GM12878 (cell line): ENCODE data around the gene TCF15. TPM values are rescaled to one million over a fixed set of nuclear protein-coding genes. Genes with fewer than 3 reads are reported as not detected.

Source experiments
- ATAC-seq: fragments of 200-7000 bp; cut with Tn5 transposase; 3 replicates; pipeline ENCODE4 v1.9.1; 2020; ENCODE audit warnings: mild to moderate bottlenecking, moderate library complexity
- BruUV-seq: library from RNA; stranded (reverse); fragments of 400-500 nt; replicated peaks from 2 replicates; lab custom pipeline; 2021; lab: Mats Ljungman, UMichigan
- CTCF ChIA-PET: fragments of 300-600 bp; sonication (Branson Sonifier 250); formaldehyde crosslinking; extraction: SDS; loops from one replicate; lab custom pipeline; 2021; ENCODE audit warnings: inconsistent platforms; lab: Yijun Ruan, JAX
- POLR2A ChIA-PET: fragments of 350-600 bp; formaldehyde crosslinking; extraction: SDS; loops from one replicate; lab custom pipeline; 2021; ENCODE audit warnings: inconsistent platforms; lab: Charles Lee
- RAD21 ChIA-PET: fragments of 300-600 bp; sonication (Branson Sonifier 250); formaldehyde crosslinking; loops from one replicate; lab custom pipeline; 2023; ENCODE audit warnings: antibody characterized with exemption; ENCODE audit not compliant: unreplicated experiment; lab: Charles Lee
- SMC1A ChIA-PET: fragments of 300-600 bp; sonication (Branson Sonifier 250); formaldehyde crosslinking; loops from one replicate; lab custom pipeline; 2023; ENCODE audit not compliant: unreplicated experiment, uncharacterized antibody; lab: Charles Lee
- DNase-seq: peaks from one replicate; pipeline ENCODE4 v3.0.0-alpha.2; 2011; ENCODE audit warnings: low read depth, low spot score
- FAIRE-seq: peaks from 3 replicates; lab custom pipeline; 2011; peaks lifted over from hg19 to GRCh38; lab: Jason Lieb, UNC
- H2AFZ ChIP-seq: 2 replicates; pipeline ENCODE4 v1.6.0; 2011; ENCODE audit warnings: low read depth, low read length, control low read depth; ENCODE audit not compliant: control insufficient read depth
- H3K27ac ChIP-seq: 2 replicates; pipeline ENCODE4 v1.5.1; 2011; ENCODE audit warnings: control low read depth; ENCODE audit not compliant: control insufficient read depth, insufficient read depth
- H3K27me3 ChIP-seq, 2 experiments: replicated peaks in 1 of 2; 2 replicates each; pipeline versions ENCODE4 v1.6.0 to v1.6.1; 2011; ENCODE audit warnings: low read length in 1 of 2; ENCODE audit not compliant: control insufficient read depth in 2 of 2, insufficient read depth in 2 of 2
- H3K36me3 ChIP-seq, 2 experiments: 2 replicates each; pipeline ENCODE4 v1.5.1; 2011; ENCODE audit warnings: low read length in 1 of 2; ENCODE audit not compliant: control insufficient read depth in 2 of 2, insufficient read depth in 2 of 2
- H3K4me1 ChIP-seq: 2 replicates; pipeline ENCODE4 v1.6.1; 2011; ENCODE audit warnings: mild to moderate bottlenecking, low read length, moderate library complexity, mixed read lengths; ENCODE audit not compliant: control insufficient read depth, insufficient read depth
- H3K4me2 ChIP-seq: 2 replicates; pipeline ENCODE4 v1.6.0; 2011; ENCODE audit warnings: control low read depth; ENCODE audit not compliant: control insufficient read depth, insufficient read depth
- H3K4me3 ChIP-seq: fragments of 200-600 bp; sonication (generic); 2 replicates; pipeline ENCODE4 v1.5.1; 2016
- H3K79me2 ChIP-seq: 2 replicates; pipeline ENCODE4 v1.6.0; 2011; ENCODE audit warnings: low read length; ENCODE audit not compliant: control insufficient read depth, insufficient read depth
- H3K9ac ChIP-seq: 2 replicates; pipeline ENCODE4 v1.8.0; 2011; ENCODE audit warnings: low read length, control low read depth, mixed read lengths; ENCODE audit not compliant: control insufficient read depth, insufficient read depth
- H3K9me3 ChIP-seq: replicated peaks from 3 replicates; pipeline ENCODE4 v1.5.1; 2011; ENCODE audit warnings: mild to moderate bottlenecking, low read length; ENCODE audit not compliant: control insufficient read depth, insufficient read depth
- H4K20me1 ChIP-seq: 2 replicates; pipeline ENCODE4 v1.6.0; 2011; ENCODE audit not compliant: control insufficient read depth, insufficient read depth
- JUND ChIP-seq: IDR thresholded peaks from 2 replicates; pipeline ENCODE4 v1.6.1; 2012; ENCODE audit warnings: low read depth, mild to moderate bottlenecking, low read length, improper control_type of control experiment, moderate library complexity
- RELB ChIP-seq: fragments of 450-650 bp; IDR thresholded peaks from 2 replicates; pipeline ENCODE4 v1.6.1; 2017; ENCODE audit warnings: low read depth, mild to moderate bottlenecking, moderate library complexity
- SIN3A ChIP-seq: IDR thresholded peaks from 2 replicates; pipeline ENCODE4 v1.6.1; 2012; ENCODE audit warnings: low read depth, low read length, improper control_type of control experiment
- SP1 ChIP-seq: IDR thresholded peaks from one replicate; pipeline ENCODE4 v1.6.1; 2011; ENCODE audit warnings: low read depth, low read length
- WGBS: methylation state at CpG from one replicate; pipeline ENCODE4 v1.1.6; 2016; ENCODE audit warnings: low lambda C conversion rate; ENCODE audit not compliant: insufficient replicate concordance, insufficient coverage; ENCODE audit errors: missing lambda C conversion rate; 5-methylcytosine and 5-hydroxymethylcytosine counted together
- in situ Hi-C: fragments of 300-500 bp; cut with MboI; formaldehyde crosslinking; loops from 9 replicates; pipeline ENCODE4 v1.14.3; 2018; ENCODE audit warnings: mixed read lengths
- intact Hi-C: fragments of 100-400 bp; cut with micrococcal nuclease; formaldehyde crosslinking; loops from one replicate; pipeline ENCODE4 v1.14.2; 2022; ENCODE audit not compliant: unreplicated experiment
- polyA plus RNA-seq, 11 experiments: library from polyadenylated mRNA; depleted of rRNA in 4 of 11; unstranded in 6 of 11; stranded (reverse) in 5 of 11; fragments of >200 nt; fragmentation: Nextera tagmentation in 4 of 11; fragmentation: Illumina TruSeq in 1 of 11; extraction: Ambion mirVana in 4 of 11; extraction: Trizol in 1 of 11; gene quantifications; 1 replicate in 1 of 11; 2 replicates in 10 of 11; pipeline versions ENCODE4 v1.2.1 to v1.2.3, GENCODE V29; 2011 to 2016; ENCODE audit warnings: inconsistent platforms in 2 of 11, missing spikeins in 2 of 11, low read depth in 1 of 11
- total RNA-seq, 4 experiments: library from RNA; depleted of rRNA in 3 of 4; stranded (reverse); fragments of >200 nt in 3 of 4; fragmentation: Illumina TruSeq in 1 of 4; extraction: Trizol in 1 of 4; gene quantifications; 2 replicates each; pipeline versions ENCODE4 v1.2.1 to v1.2.3, GENCODE V29; 2013 to 2021

Gene TCF15
- total and polyA plus RNA-seq, 10 of the 15 experiments (the other 5 are each of a cell fraction or from before 2014, with no cell fraction given) = 0.08 TPM; not detected in 9

GRCh38 chr20:650954-651353, 40.8 kb upstream of the TCF15 start:
- no TSS peak for BruUV-seq
- FAIRE-seq = no peak

GRCh38 chr20:650281-650680, 40.2 kb upstream of the TCF15 start:
- intact Hi-C loops (loop anchor here (5.0 kb wide), 2 partner anchors 73 to 87 kb away; no protein-coding TSS in a partner anchor), in situ Hi-C loops (no loop called here)
- FAIRE-seq = no peak
- Histone ChIP-seq H4K20me1 (no peaks in the 10 kb centered on the region), H3K4me2 (no peak overlapping the region), H3K4me1 (peaks cover 6% of the 10 kb centered on the region; the same call in 1 of the 2 replicates), H3K9me3 (no peaks in the 10 kb centered on the region), H3K27me3 (no peaks in the 10 kb centered on the region), H2AFZ (no peak overlapping the region), H3K4me3 (no peak overlapping the region), H3K36me3 (peaks cover 0 to 4% of the 10 kb centered on the region in 2 experiments; a peak in 3 of 4 replicates), H3K9ac (no peak overlapping the region), H3K27ac (no peak overlapping the region), H3K79me2 (peaks cover 14% of the 10 kb centered on the region)
- ChIA-PET RAD21 (interaction anchor here (1.2 kb wide), 1 partner anchor 87 kb away, joined by 3 read pairs; no protein-coding TSS in a partner anchor), SMC1A (no interaction called here), CTCF (interaction anchor here (0.9 to 3.0 kb wide), 2 partner anchors 18 to 89 kb away, joined by 3 to 18 read pairs; no protein-coding TSS in a partner anchor), POLR2A (no interaction called here)
- no peak for ATAC-seq
- WGBS = 98% methylated on average over 5 of the region's 5 CpGs
- TF ChIP-seq SIN3A (no peak), RELB (no peak), JUND (no peak)
- no peak for DNase-seq
- BruUV-seq = no TSS peak

More at GRCh38 chr20:650954-651353, 40.8 kb upstream of the TCF15 start:
- TF ChIP-seq SP1 = no peak
- no peak overlapping the region for H3K4me3 ChIP-seq
- no peak for ATAC-seq
- no peak overlapping the region for H2AFZ ChIP-seq
- H3K36me3 ChIP-seq = peaks cover 0 to 4% of the 10 kb centered on the region in 2 experiments; a peak in 3 of 4 replicates
- no peak overlapping the region for H3K9ac ChIP-seq
- ChIA-PET POLR2A (no interaction called here), RAD21 (interaction anchor here (1.2 kb wide), 1 partner anchor 88 kb away, joined by 3 read pairs; no protein-coding TSS in a partner anchor), CTCF (interaction anchor here (0.9 to 3.0 kb wide), 3 partner anchors 17 to 89 kb away, joined by 3 to 18 read pairs (median 6); no protein-coding TSS in a partner anchor), SMC1A (interaction anchor here (1.2 kb wide), 1 partner anchor 16 kb away, joined by 3 read pairs; no protein-coding TSS in a partner anchor)
- no peak overlapping the region for H3K27ac ChIP-seq
- H3K79me2 ChIP-seq = peaks cover 14% of the 10 kb centered on the region
- no peaks in the 10 kb centered on the region for H4K20me1 ChIP-seq
- DNase-seq = no peak
- intact Hi-C loops = loop anchor here (5.0 kb wide), 2 partner anchors 74 to 86 kb away; no protein-coding TSS in a partner anchor
- 100% methylated on average over 5 of the region's 5 CpGs for WGBS
- H3K4me2 ChIP-seq = no peak overlapping the region
- H3K27me3 ChIP-seq = no peaks in the 10 kb centered on the region
- in situ Hi-C loops = no loop called here
- H3K4me1 ChIP-seq = peaks cover 6% of the 10 kb centered on the region; the same call in 1 of the 2 replicates
- no peaks in the 10 kb centered on the region for H3K9me3 ChIP-seq
